NCI-H460 (cell line): ENCODE measurements around the gene LDLRAD2. TPM values are rescaled to one million over a fixed set of nuclear protein-coding genes. Genes with fewer than 3 reads are reported as not detected.
"Not testable (repeated sequence)": the region's sequence is repeated elsewhere in the genome, so short reads cannot be mapped to it uniquely, and the experiment has no call there.

ENCODE experiments used
- DNase-seq: peaks from one replicate; pipeline ENCODE4 v3.0.0-alpha.2; 2016; ENCODE audit warnings: low read depth; ENCODE audit errors: extremely low read depth
- total RNA-seq: library from RNA; depleted of rRNA; stranded (reverse); fragments of >200 nt; shearing (Covaris generic); gene quantifications from 2 replicates; pipeline ENCODE4 v1.2.3, GENCODE V29; 2014

Gene LDLRAD2
- total RNA-seq, 1 experiment from 2014 or later: not detected

DNA sequence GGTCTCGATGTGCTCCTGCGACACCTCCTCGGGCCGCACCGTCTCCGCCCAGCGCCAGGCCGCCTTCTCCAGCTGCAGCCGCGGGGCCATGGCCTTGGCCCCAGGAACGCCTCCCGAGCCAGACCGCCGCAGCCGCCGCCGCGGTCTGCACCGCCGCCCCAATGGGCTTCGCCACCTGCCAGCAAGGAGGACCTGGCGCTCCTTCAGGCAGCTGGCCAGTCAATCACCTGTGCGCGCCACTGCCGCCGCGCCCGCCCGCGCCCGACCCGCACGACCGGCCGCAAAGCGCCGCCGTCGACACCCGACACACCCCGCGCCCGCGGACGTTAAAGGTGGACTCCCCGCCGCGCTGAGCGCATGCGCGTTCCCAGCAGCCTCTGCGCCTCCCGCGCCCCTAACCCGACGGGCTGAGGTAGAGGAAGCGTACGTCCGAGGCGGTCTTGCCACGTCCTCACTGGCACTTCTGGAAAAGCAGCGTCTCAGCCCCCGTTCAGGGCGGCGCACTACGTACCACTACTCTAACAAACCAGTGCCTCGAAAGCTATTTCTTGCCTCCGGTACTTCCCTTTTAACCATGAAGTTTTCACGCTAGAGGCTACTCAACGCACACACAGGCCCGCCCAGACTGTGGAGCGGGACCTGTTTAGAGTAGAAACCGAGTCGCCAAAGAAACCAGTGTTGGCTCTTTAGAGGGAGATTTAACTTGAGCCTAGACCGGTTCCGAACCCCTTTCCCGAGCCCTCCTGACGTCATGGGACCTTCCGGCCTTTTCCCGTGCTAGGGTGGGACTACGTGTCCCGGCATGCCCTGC is 29.0 kb upstream of the LDLRAD2 start, which contains the start of gene USP48:
USP48 (minus strand) TSS at position 282 of the 811 bp plus-strand sequence; CDS start at position 90, 192 bp downstream.
- peak; percentile 91 for DNase-seq

- no peak for DNase-seq
These were observed 28.1 kb upstream of the LDLRAD2 start for GRCh38 chr1:21783679-21784603.

GRCh38 chr1:21785764-21786163 is 26.3 kb upstream of the LDLRAD2 start:
- DNase-seq: not testable (repeated sequence)

DNA sequence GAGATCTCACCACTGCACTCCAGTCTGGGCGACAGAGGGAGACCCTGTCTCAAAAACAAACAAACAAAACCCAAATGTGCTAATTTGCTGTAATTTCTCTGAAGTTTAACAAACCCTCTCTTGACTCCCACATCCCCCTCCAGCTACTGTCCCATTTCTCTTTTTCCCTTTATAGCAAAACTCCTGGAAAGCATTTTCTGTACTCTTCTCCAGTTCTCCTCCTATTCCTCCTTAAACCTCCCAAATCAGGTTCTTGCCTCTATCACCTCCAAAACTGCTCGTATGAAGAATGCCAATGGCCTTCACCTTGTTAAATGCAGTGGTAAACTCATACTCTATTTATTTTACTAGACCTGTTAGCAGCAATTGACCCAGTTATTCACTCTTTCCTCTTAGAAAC is 25.4 kb upstream of the LDLRAD2 start:
- DNase-seq: no peak

GRCh38 chr1:21793104-21793503 is 19.0 kb upstream of the LDLRAD2 start:
- no peak for DNase-seq

DNA sequence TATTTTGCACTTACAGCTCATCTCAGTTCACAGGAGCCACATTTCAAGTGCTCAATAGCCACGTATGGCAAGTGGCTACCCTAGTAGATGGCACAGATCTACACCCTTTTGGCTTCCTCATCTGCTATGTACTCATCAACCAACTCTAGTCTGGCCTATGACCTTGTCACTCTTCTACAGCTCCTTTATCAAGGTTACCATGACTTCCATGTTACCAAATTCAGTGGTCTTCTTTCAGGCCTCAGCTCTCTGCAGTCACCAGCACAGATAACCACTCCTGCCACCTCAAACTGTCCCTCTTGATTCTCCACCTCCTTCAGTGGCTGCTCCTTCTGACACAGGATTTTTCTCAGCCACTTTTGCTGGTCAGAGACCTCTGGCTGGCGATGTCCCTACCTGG is 17.4 kb upstream of the LDLRAD2 start:
- no peak for DNase-seq

DNA sequence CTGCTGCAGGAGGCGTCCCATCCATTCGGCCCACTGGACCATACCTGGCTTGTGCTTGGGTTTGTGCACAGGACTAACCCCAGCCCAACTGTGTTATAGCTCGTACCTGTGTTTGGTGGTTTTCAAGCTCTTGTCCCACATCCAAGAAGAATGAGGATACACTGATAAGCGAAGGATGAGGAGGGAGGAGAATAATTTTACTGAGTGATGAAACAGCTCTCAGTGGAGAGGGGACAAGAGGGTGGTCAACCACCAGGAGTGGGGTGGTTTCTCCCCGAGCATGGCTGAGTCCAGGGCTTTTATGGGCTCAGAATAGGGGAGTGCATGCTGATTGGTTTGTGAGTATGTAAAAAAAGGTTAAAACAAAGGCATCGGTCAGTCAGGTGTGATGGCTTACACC is 17.0 kb upstream of the LDLRAD2 start:
- DNase-seq: no peak

- no peak for DNase-seq
These were observed 12.3 kb upstream of the LDLRAD2 start for GRCh38 chr1:21799730-21800129.

DNA sequence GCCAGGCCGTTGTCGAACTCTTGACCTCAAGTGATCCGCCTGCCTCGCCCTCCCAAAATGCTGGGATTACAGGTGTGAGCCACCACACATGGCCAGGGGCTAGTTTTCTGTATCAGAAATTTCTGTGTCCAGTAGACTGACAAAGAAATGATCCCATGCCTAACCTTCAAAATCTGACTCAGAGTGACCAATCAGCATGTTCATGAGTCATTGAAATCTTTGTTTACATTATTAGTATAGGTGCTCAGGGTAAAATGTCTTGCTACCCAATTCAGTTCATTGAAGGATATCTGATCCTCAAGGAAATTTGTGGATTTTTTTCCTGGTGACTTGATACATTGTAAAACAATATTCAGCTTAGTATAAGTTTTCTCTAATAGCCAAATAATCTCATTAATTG is 11.0 kb upstream of the LDLRAD2 start:
- no peak for DNase-seq

GRCh38 chr1:21804536-21804935 is 7.5 kb upstream of the LDLRAD2 start:
- no peak for DNase-seq

- no peak for DNase-seq
These were observed 1.5 kb downstream of the LDLRAD2 start for GRCh38 chr1:21813542-21813941.

DNA sequence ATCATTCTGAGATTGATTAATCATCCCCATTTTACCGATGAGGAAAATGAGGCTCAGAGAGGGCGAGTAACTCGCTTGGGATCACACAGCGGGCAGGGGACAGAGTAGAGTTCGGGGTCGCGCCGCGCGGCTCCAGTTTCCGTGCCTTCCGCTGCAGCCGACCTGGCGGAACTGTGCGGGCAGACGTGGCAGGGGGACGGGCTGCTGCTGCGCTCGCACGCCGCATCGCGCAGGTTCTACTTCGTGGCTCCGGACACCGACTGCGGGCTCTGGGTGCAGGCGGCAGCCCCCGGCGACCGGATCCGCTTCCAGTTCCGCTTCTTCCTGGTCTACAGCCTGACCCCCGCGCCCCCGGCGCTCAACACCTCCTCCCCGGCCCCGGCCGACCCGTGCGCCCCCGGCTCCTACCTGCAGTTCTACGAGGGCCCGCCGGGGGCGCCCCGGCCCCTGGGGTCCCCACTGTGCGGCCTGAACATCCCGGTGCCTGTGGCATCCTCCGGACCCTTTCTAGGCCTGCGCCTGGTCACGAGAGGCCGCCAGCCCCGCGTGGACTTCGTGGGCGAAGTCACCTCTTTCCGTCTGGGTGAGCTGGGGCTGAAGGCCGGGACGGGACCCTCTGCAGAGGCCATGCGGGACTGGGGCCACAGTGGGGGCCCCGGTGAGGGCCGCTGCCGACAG is 2.3 kb downstream of the LDLRAD2 start:
- no peak for DNase-seq

DNA sequence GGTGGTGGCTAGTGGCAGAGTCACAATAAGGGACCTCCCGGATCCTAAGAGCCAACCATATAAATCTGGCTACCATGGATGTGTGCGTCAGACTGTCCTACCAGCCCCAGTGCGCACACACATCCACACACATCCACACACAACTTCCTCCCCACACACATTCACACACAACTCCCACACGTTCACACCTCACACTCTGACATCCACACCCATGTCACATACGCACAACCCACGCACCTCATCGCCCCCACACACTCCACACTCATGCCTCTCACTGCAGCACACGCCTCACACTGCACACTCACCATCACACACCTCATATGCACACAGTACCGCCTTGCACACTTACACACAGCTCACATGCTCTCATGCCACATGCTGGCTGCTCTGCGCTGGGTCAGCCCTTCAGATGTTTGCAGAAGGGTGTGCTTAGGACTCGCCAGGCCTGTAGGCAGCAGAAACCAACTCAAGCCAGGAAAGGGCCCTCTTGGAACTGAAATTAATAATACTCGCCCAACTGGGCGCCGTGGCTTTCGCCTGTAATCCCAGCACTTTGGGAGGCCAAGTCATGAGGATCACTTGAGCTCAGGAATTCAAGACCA is 3.0 kb downstream of the LDLRAD2 start:
- DNase-seq: no peak

- DNase-seq: no peak
These were observed 3.8 kb downstream of the LDLRAD2 start for GRCh38 chr1:21815724-21816321.

- no peak for DNase-seq
These were observed 4.7 kb downstream of the LDLRAD2 start for GRCh38 chr1:21816602-21817302.

GRCh38 chr1:21818656-21819055 is 6.6 kb downstream of the LDLRAD2 start:
- DNase-seq: peak; percentile 29

GRCh38 chr1:21820597-21821232 is 8.7 kb downstream of the LDLRAD2 start:
- DNase-seq: no peak

- DNase-seq: no peak
These were observed 9.4 kb downstream of the LDLRAD2 start for GRCh38 chr1:21821385-21822019.

DNA sequence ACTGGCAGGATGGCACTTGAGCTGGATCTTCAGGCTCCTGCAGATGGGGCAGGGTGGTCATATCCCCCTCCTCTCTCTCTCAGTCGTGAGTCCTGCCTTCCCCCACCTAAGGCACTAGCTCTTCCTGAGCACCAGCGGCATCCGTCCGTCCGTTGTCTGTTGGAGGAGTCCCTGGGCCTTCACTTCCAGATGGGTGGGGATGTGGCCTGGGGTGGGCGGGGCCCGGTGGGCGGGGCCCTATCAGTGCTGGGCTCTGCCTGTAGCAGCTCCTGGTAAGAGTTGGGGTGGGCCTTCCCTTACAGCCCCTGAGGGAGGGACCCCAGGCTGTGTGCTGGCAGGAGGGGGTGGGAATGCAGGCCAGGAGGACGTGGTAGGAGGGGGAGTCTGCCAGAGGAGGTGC is 10.3 kb downstream of the LDLRAD2 start:
- DNase-seq: no peak
